Measurements from ENCODE around the gene ADA. TPM values are rescaled to one million over a fixed set of nuclear protein-coding genes. Genes with fewer than 3 reads are reported as not detected.
A peak's percentile ranks its signal among the peaks of the same experiment; 100 is the strongest.

Gene ADA
- total RNA-seq, 1 experiment from 2014 or later = 13.0 TPM

- CTCF ChIA-PET = no interaction called here
- Histone ChIP-seq H3K36me3 (ENCODE audit: low read depth, low read length) (no peaks in the 10 kb centered on the region), H3K4me2 (ENCODE audit: low read length) (no peak overlapping the region), H4K20me1 (ENCODE audit: low read length) (no peaks in the 10 kb centered on the region), H3K27ac (ENCODE audit: low read length) (no peak overlapping the region), H3K9me2 (replicated peaks; ENCODE audit: low read length) (no peaks in the 10 kb centered on the region), H3K9me3 (ENCODE audit: low read length) (no peaks in the 10 kb centered on the region), H3K9ac (ENCODE audit: low read length) (no peak overlapping the region), H2AFZ (ENCODE audit: low read length) (no peak overlapping the region), H3K79me2 (ENCODE audit: low read length) (no peaks in the 10 kb centered on the region), H3K4me3 (ENCODE audit: low read length) (no peak overlapping the region), H3F3A (ENCODE audit: low read length, unreplicated experiment) (no peaks in the 10 kb centered on the region), H3K27me3 (ENCODE audit: low read length) (no peaks in the 10 kb centered on the region), H3K4me1 (ENCODE audit: insufficient read depth, low read length) (peaks cover 53% of the 10 kb centered on the region)
- ATAC-seq (no peak), DNase-seq (no peak)
- TF ChIP-seq EZH2phosphoT487 (IDR thresholded peaks at IDR 0.05; ENCODE audit: borderline replicate concordance, low read length) (no peak), CTCF (conservative IDR thresholded peaks at IDR 0.05; ENCODE audit: low read depth, low read length) (no peak), EZH2 (IDR thresholded peaks at IDR 0.05; ENCODE audit: low read length, unreplicated experiment) (no peak)
- no TSS peak for BruUV-seq (replicated peaks)
- intact Hi-C loops (cut with micrococcal nuclease) = no loop called here
- POLR2A ChIA-PET (ENCODE audit: unreplicated experiment) = no interaction called here
These were observed 54.0 kb downstream of the ADA start for GRCh38 chr20:44597516-44597915.

- Histone ChIP-seq H3K4me1 (ENCODE audit: insufficient read depth, low read length) (peaks cover 49% of the 10 kb centered on the region), H3K9ac (ENCODE audit: low read length) (peak overlapping the region; percentile 10; the same call in 1 of the 2 replicates), H3F3A (ENCODE audit: low read length, unreplicated experiment) (no peaks in the 10 kb centered on the region), H3K36me3 (ENCODE audit: low read depth, low read length) (no peaks in the 10 kb centered on the region), H3K27me3 (ENCODE audit: low read length) (no peaks in the 10 kb centered on the region), H3K27ac (ENCODE audit: low read length) (peak overlapping the region; percentile 53), H2AFZ (ENCODE audit: low read length) (no peak overlapping the region), H4K20me1 (ENCODE audit: low read length) (no peaks in the 10 kb centered on the region), H3K79me2 (ENCODE audit: low read length) (no peaks in the 10 kb centered on the region), H3K9me3 (ENCODE audit: low read length) (no peaks in the 10 kb centered on the region), H3K4me2 (ENCODE audit: low read length) (no peak overlapping the region), H3K9me2 (replicated peaks; ENCODE audit: low read length) (no peaks in the 10 kb centered on the region), H3K4me3 (ENCODE audit: low read length) (no peak overlapping the region)
- BruUV-seq (replicated peaks) = no TSS peak
- intact Hi-C loops (cut with micrococcal nuclease) = no loop called here
- TF ChIP-seq EZH2 (IDR thresholded peaks at IDR 0.05; ENCODE audit: low read length, unreplicated experiment) = no peak
- TF ChIP-seq CTCF (conservative IDR thresholded peaks at IDR 0.05; ENCODE audit: low read depth, low read length) = no peak
- no peak for TF ChIP-seq EZH2phosphoT487 (IDR thresholded peaks at IDR 0.05; ENCODE audit: borderline replicate concordance, low read length)
- ChIA-PET CTCF (no interaction called here), POLR2A (ENCODE audit: unreplicated experiment) (no interaction called here)
- DNase-seq = no peak
- no peak for ATAC-seq
These were observed 54.6 kb downstream of the ADA start for GRCh38 chr20:44596876-44597275.

GRCh38 chr20:44596010-44596409, 55.5 kb downstream of the ADA start:
- BruUV-seq (replicated peaks) = no TSS peak
- Histone ChIP-seq H4K20me1 (ENCODE audit: low read length) (no peaks in the 10 kb centered on the region), H3K4me3 (ENCODE audit: low read length) (no peak overlapping the region), H3K9me3 (ENCODE audit: low read length) (no peaks in the 10 kb centered on the region), H3K4me1 (ENCODE audit: insufficient read depth, low read length) (peaks cover 41% of the 10 kb centered on the region), H3F3A (ENCODE audit: low read length, unreplicated experiment) (no peaks in the 10 kb centered on the region), H3K27ac (ENCODE audit: low read length) (peak overlapping the region; percentile 53), H3K4me2 (ENCODE audit: low read length) (peak overlapping the region; percentile 17), H3K79me2 (ENCODE audit: low read length) (no peaks in the 10 kb centered on the region), H3K36me3 (ENCODE audit: low read depth, low read length) (no peaks in the 10 kb centered on the region), H2AFZ (ENCODE audit: low read length) (no peak overlapping the region), H3K27me3 (ENCODE audit: low read length) (no peaks in the 10 kb centered on the region), H3K9ac (ENCODE audit: low read length) (peak overlapping the region; percentile 10; the same call in 1 of the 2 replicates), H3K9me2 (replicated peaks; ENCODE audit: low read length) (no peaks in the 10 kb centered on the region)
- TF ChIP-seq EZH2phosphoT487 (IDR thresholded peaks at IDR 0.05; ENCODE audit: borderline replicate concordance, low read length) = no peak
- TF ChIP-seq CTCF (conservative IDR thresholded peaks at IDR 0.05; ENCODE audit: low read depth, low read length) = no peak
- no peak for TF ChIP-seq EZH2 (IDR thresholded peaks at IDR 0.05; ENCODE audit: low read length, unreplicated experiment)
- POLR2A ChIA-PET (ENCODE audit: unreplicated experiment) = no interaction called here
- intact Hi-C loops (cut with micrococcal nuclease) = no loop called here
- ATAC-seq (peak; percentile 70), DNase-seq (peak; percentile 94)
- CTCF ChIA-PET = no interaction called here
